Measurements from ENCODE around the gene RS1.

- TF ChIP-seq ZNF562 (CRISPR knock-in tag; IDR thresholded peaks at IDR 0.05; ENCODE audit: borderline replicate concordance) (no peak), AKNA (CRISPR knock-in tag; IDR thresholded peaks at IDR 0.05; ENCODE audit: borderline replicate concordance) (no peak), ARID3A (IDR thresholded peaks at IDR 0.05; ENCODE audit: low read depth, low read length) (no peak), ZNF329 (CRISPR knock-in tag; IDR thresholded peaks at IDR 0.05; ENCODE audit: low read depth) (no peak), CTCF (CRISPR knock-in tag; IDR thresholded peaks at IDR 0.05) (no peak), RXRA (CRISPR knock-in tag; IDR thresholded peaks at IDR 0.05) (no peak), GLI4 (CRISPR knock-in tag; IDR thresholded peaks at IDR 0.05; ENCODE audit: borderline replicate concordance) (no peak), ZNF607 (CRISPR knock-in tag; IDR thresholded peaks at IDR 0.05; ENCODE audit: borderline replicate concordance) (no peak), HNF4A (CRISPR knock-in tag; IDR thresholded peaks at IDR 0.05) (no peak), ZNF224 (CRISPR knock-in tag; IDR thresholded peaks at IDR 0.05) (no peak), TCF7 (IDR thresholded peaks at IDR 0.05; ENCODE audit: low read depth) (no peak), NFIB (CRISPR knock-in tag; IDR thresholded peaks at IDR 0.05; ENCODE audit: borderline replicate concordance) (no peak)
Observed at GRCh38 chrX:18666614-18667013, 5.3 kb downstream of the RS1 start.
